T-helper 2 cell (primary cell): ENCODE measurements around the gene MINDY4.

ENCODE experiments used
- DNase-seq, 5 experiments: peaks; one replicate each; pipeline versions ENCODE4 v3.0.0 to v3.0.0-alpha.2; 2012 to 2022

The MINDY4 gene

DNA sequence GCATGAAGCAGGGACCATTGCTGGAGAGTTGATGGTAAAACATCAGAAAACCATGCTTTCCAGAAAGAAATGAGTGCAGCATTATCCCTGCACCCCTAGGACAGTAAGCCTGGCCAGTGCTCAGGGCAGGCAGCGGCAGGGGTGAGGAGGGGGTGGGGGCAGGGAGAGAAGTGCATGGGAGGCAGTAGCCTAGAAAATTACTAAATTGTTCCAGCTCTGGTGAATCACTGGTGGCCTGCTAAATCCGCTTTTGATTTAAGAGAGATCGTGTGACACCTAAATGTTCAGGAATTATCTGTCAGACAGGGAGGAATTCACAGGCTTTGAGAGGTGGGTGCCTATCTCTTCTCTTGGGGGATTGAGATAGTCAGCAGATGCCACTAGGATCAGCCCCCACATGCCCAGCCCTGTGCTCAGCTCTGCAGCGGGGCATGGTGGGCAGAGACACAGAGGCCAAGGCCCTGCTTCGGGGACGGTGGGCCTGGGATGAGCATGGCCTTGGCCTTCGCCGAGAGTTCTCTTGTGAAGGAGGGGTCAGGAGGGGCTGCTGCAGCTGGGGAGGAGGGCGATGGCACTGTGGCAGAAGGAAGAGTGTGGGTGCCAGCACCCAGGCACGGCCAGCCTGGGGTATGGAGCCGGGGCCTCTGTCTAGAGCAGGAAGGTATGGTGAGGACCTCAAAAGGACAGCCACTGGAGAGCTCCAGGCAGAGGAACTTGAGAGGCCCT, 135.5 kb downstream of the MINDY4 start:
- DNase-seq = no peak

DNA sequence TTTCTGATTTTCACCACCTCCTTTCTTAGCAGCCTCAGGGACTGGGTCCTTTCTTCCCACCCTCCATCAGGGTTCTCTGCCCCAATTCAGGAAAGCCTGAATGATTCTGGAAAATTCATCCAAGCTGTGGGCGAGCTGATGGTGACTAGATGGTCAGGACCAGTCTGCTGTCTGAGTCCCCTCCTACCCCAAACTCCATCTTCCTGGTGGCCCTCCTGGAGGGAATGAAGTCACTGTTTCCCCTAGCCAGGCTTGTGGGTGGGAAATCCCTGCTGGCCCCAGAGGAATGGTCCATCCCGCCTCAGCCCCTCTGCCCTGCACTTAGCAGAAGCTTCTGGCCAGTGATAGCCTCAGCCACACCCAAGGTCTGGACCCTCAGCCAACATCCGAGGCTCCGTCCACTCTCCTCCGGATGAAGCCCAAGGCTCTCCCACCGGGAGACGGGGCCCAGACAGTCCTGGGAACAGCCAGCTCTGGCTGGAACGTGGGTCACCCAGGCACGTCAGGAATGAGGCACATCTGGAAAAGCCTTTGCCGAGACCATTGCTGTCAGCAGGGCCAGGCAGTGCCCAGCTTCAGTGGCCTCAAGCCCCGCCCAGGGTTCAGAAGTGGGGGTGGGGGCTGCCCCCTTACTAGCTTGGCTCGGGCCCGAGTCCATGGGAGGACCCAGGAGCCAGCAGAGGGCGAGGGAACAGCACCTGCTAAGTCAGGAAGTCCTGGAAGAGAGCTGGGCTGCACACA, 136.5 kb downstream of the MINDY4 start:
- no peak for DNase-seq

DNA sequence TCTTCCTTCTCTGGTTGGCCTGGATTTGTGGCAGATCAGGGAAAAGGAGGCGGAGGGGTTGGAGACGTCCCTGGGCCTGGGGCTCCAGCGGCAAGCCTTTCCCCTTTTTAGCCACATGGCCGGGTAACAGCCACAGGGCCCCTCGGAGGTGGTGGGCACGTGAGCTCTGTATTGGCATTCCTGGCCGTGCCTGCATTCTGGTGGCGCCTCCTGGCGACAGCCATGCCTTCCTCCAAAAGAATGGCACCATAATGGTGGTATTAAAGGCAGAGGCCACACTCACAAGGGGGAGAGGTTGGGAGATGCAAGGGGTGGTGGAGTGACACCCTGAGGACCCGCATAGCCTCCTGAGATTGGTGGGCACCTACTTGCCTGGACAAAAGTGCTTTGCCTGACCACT, 137.5 kb downstream of the MINDY4 start:
- no peak for DNase-seq

DNA sequence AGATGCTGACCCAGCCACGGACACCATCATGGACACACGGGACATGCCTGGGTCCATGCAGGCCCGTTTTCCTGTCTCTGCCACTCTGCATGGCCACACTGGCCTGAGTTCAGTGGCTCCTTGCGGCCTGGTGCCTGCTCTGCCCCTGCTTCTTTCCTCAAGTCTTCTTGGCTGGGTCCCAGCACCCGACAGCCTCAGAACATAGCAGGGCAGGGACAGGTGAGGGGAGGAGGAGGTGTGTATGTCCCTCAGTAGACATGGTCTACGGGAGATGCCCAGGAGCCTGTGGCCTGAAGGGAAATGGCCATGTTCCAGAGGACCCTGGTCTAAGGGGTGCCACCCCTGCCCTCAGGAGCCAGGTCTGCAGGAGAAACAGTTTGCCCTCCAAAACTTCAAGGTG, 138.2 kb downstream of the MINDY4 start:
- no peak for DNase-seq

DNA sequence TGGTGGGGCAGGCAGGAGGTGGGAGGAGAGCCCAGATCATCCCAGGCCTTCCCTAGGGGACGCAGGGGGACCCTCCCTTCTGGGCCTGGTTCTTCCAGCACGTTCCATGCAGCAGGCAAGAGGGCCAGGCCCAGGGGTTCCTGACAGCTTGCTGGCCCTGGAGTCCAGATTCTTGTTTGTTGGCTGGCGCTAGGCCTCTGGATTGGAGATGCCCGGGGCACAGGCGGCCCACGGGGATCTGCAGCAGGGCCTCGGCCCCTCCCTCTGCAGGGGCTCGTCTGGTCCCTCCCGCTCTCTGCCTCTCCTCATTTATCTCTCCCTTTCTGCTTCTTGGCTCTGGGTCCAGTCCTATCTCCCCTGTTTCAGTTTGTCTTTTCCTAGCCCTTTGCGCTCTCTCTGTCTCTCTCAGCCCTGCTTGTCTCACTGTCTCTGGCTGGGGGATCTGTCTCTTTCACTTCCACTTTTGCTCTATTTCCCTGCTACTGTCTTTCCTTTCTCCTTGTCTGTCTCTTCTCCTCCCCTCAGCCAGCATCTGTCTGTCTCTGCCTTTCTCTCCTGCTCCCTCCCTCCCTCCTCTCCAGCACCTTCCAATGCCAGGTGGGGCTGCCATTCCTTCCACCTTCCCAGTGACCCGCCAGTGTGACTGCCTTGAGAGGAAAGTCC, 139.3 kb downstream of the MINDY4 start:
- DNase-seq = no peak

DNA sequence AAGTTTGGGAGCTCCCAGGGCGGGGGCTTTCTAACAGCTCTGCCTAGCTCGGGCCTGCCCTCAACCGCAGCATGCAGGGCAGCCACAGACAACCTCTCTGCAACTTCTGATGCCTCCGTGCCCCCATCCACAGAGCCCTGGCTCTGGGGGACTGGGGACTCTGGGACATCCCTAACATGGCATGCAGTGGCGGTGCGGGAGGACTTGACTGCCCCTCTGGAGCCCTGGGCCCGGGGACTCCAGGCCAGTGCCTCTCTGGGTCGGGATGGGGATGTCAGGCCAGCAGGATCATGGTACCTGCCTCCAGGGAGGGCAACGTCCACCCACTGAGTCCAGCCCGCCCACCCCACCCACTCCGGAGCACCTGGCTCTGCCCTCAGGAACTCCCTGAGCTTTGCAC, 139.9 kb downstream of the MINDY4 start:
- no peak for DNase-seq

DNA sequence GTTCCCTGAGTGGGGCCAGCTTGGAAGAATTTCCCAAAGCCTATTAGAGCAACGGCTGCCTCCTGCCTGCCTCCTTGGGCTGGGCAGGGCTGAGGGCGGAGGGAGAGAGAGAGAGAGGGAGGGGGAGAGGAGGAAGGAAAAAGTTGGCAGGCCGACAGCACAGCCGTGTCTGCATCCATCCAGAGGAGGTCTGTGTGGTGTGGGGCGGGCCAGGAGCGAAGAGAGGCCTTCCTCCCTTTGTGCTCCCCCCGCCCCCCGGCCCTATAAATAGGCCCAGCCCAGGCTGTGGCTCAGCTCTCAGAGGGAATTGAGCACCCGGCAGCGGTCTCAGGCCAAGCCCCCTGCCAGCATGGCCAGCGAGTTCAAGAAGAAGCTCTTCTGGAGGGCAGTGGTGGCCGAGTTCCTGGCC, 140.3 kb downstream of the MINDY4 start, which contains the start of gene AQP1:
AQP1 (plus strand) TSS at position 293 of the 409 bp plus-strand sequence; CDS start at position 350, 57 bp downstream.
- no peak for DNase-seq

DNA sequence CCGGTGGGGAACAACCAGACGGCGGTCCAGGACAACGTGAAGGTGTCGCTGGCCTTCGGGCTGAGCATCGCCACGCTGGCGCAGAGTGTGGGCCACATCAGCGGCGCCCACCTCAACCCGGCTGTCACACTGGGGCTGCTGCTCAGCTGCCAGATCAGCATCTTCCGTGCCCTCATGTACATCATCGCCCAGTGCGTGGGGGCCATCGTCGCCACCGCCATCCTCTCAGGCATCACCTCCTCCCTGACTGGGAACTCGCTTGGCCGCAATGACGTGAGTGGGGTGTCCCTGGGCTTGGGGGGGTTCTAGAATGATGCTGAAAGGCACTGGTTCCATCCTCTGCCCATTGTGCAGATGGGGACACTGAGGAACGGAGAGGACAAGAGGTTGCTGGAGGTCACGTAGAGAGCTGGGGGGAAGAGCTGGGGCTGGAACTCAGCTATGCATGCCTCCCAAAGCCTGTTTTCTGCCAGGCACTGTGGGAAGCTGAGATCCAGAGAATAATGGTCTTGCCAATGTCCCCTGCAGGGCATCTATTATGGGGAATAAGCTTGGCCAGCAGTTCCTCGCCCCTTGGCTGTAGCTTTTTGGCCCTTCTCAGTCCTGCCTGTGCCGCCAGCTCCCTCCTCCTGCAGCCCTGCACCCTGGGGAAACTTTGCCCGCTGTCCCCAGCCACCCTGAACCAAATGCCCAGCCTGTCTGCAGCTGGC, 141.0 kb downstream of the MINDY4 start:
- no peak for DNase-seq

DNA sequence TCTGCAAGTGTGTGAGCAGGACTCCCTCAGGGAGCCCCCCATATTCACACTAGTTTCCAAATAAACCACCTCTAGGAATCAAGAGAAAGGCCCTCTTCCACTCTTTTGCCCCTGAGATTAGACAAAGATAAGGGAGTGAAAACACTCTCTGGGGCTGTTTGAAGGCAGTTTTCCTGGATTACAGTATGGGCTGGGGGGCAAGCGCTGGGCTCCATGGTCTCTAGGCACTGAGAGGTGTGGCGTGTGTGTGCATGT, 141.4 kb downstream of the MINDY4 start:
- no peak for DNase-seq

DNA sequence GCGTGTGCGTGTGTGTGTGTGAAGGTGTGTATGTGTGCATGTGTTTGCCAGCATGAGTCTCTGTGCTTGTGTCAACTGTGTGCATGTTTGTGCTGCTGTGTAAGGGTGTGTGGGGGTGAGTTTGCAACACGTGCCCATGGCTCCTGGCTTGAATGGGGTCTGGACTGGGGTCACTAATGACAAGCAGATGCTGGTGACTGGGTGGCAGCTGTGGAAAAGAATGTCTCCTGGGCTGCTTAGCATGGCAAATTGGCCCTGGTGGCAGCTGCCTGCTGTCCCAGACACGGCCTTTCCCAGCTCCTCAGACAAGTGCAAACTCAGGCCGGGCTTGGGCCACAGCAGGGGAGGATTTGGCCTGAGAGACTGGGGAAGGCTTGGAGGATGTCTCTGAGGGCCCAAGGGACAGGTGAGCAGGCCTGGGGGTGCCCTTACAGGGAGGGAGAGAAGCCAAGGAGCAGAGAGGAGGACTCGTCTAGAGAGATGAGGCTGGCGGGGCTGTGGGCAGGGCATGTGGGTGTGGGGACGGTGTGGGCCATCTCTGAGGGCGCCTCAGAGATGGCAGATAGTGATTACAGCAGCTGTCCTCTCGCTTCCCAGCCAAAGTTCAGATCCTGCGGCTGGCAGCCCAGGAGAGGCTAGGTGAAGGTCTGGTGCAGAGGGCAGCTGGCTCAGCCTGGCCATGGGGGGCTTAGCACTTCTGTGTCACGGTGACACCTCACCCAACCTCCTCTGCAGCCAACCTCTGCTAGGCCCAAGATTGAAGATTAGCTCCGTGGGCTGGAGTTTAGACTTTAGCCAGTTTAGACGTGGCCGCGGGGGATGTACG, 142.0 kb downstream of the MINDY4 start:
- no peak for DNase-seq

DNA sequence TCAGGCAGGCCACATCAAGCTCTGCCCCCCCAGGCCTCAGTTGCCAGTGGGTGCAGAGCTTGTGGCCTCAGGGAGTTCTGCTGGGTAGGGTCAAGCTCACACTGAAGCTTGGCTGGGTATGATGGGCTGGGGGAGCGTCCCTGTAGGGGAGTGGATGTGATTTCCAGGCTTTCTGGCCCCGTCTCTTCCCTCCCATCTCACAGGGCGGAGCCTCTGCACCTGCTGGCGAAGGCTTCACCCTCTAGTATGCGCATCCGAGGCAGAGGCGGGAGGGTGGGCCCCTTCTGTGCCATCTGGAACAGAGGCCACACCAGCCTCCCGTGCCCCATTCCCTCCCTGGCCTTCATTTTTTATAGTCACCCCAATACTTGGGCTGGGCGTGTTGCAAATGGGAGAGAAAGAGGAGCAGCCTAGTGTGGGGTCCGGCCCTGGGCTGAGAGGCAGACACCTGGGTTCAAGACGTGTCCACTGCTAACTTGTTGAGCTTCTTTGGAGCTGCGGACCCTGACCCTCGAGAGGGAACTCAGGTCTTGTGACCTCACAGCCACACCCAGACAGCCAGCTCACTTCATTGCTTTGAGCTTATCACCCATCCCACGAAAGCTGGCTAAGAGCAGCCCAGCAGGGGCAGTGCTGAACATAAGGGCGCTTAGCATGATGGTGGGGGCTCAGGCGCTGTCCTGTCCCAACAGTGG, 142.8 kb downstream of the MINDY4 start:
- DNase-seq = no peak

DNA sequence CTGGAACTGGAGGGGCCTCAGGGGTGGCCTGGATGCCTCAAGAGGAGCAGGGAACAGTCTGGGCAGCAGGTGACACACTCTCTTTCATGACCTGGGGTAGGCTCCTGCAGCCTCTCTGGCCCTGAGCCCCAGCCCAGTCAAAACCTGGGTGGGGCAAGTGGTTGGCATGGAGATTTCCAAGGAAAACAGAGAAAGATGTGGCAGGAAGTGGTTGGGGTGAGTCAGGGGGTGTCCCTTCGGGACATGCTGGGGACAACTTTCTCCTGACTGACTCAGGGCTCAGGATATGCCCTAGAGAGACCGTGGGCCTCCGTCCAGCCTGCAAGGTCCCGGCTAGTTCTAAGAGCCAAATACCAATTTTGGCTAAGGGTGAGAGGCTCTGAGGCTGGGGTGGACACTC, 143.4 kb downstream of the MINDY4 start:
- no peak for DNase-seq

DNA sequence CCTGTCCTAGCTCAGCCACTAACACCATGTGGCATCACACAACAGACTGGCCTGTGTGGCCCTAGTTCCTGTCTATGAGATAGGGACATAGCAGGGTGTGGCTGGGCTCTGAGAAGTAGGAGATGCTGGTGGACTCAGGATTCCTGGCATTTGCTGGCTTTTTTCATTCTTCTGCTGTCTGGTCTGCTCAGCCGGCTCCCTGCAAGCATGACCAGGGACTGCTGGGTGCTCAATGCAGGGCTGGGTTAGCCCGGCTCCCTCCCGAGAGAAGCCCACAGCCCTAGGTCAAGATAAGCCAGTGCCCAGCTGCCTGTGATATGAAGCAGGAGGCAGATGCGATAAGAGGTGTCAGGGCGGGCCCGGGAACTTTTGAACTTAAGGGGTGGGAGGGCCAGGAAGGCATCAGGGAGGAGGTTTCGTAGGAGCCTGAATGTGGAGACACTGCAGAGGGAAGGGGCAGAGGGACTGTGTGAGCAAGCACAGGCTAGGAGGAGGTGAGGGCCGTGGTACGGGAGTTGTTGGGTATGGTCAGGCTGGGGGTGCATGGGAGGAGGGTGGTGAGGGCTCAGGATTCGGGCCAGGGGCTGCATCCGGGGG, 143.9 kb downstream of the MINDY4 start:
- DNase-seq = no peak

DNA sequence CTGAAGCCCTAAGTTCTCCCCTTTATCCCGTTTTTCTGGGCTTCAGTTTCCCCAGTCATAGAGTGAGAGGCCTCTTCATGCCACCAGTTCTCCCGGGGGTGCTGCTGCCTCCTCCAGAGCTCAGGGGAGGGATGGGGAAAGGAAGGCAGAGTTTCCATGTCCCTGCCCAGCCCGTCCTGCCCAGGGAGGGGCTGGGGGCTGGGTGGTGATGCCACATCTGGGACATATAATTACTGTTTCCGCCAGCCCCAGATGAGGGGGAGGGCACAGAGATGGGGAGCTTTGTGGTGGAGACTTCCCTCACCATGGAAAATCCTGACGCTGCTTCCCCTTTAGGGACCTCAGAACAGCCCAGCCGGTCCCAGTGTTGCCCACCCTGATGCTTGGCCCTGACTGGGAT, 144.5 kb downstream of the MINDY4 start:
- DNase-seq = no peak

DNA sequence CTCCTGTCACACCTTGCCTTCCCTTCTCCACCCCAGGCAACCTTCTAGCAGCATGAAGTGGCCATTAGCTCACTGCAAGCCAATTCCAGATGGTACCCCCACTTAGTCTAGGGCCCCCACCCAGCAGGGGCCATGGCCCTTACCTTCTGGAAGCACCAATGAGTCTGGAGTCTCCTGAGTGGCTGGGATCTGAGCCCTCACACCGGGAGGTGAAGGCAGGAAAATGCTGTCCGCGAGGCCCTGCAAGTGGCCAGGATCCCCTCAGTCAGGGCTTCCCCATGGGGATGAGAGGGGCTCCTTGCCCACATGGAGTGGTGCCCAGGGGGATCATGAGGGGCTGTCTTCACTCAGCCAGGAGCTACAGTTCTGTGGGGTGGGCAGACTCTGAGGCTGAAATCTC, 145.0 kb downstream of the MINDY4 start:
- DNase-seq = no peak

DNA sequence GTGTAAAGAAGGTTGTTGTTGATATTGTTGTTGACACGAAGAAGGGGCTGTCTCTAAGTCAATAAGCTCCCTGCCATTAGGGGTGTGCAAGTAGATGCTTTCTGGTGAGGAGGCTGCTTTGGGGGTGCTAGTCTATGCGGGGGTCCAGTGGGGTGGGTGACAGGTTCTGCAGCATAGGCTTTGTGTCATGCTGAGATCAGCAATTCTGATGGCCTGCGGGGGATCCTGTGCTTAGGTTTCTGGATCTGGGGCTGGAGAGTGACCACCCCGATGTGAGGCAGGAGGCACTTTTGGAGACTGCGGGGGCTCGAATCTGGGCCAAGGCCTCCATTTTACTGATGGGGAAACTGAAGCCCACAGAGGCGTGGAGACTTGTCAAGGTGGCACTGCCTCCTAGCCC, 145.6 kb downstream of the MINDY4 start:
- no peak for DNase-seq

DNA sequence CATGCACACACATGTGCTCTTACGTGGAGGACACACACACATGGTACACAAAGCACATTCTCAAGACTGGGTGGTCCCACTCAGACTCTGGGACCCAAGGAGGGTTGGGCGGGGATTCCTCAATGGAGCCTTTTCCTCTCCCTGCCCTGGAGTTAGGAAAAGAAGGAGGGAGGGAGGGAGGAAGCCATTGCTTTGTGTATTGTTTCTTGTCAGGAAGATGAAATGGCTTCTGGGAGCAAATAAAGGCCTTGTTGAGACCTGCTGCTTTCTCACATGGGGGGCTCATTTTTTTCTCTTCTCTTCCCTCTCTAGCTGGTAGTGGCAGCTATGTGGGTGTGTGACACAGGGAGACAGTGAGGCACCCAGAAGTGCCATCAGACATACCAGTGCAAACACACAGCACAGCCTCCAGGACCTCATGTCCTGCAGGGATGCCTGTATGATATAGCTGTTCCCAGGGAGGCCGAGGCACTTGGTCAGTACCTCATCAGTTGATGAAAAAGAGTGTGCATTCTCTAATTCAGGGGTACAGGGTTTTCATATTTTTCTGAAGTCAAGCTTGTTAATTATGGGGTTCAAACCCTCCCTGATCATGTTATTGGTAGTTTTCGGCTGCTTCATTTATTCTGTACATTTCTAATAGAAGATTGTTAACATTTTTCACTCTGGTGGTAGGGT, 146.1 kb downstream of the MINDY4 start:
- no peak for DNase-seq

DNA sequence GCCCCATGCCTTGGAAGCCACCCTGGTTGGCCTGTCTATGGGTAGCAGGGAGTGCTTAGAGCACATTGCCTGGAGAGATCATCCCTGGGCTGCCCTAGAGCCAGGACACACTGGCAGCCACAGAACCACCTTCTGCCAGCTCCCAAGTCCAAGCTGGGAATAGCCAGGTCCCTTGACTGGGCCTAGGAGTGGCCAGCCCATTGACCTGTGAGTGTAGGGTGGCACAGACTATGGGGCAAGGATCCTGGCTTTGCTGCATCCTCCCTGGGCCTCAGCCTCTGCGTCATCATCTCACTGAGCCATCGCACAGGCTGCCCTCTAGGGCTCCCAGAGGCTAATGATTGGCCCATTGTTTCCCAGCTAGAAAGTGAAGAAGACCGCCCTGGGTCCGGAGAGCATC, 147.5 kb downstream of the MINDY4 start:
- no peak for DNase-seq

DNA sequence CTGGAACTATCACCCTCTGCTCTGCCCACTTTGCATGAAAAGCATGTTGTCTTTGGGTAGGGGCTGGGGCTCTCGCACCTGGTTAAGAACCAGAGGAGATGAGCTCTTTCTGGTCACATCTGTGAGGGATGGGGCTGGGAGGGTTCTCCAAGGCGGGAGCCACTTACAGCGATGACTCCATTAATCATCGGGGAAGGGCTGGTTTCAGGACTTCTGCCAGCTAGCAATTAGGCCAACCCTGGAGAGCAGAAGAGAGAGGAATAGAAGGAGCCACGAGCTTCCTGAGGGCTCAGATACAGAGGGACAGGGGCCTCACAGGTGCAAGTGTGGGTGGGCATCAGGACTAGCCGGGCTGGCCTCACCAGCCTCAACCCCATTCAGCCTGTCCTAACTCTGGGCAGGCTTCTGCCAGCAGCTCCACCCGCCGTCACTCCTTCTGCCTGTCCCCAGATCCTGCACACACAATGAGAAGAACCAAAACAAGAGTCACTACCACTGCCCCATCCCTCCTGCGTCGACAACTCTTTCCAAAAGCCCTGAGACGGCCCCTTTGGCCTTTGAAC, 148.9 kb downstream of the MINDY4 start:
- no peak for DNase-seq
